HG02798 (cell line): Measurements from ENCODE around the gene TMEM132D.

ENCODE experiments used
- ATAC-seq: cut with Tn5 transposase; IDR thresholded peaks from one replicate; pipeline ENCODE4 v1.9.1; 2021; ENCODE audit warnings: mild to moderate bottlenecking; ENCODE audit not compliant: unreplicated experiment, poor library complexity

Gene TMEM132D

GRCh38 chr12:129486931-129487330, 416.9 kb downstream of the TMEM132D start:
- no peak for ATAC-seq

DNA sequence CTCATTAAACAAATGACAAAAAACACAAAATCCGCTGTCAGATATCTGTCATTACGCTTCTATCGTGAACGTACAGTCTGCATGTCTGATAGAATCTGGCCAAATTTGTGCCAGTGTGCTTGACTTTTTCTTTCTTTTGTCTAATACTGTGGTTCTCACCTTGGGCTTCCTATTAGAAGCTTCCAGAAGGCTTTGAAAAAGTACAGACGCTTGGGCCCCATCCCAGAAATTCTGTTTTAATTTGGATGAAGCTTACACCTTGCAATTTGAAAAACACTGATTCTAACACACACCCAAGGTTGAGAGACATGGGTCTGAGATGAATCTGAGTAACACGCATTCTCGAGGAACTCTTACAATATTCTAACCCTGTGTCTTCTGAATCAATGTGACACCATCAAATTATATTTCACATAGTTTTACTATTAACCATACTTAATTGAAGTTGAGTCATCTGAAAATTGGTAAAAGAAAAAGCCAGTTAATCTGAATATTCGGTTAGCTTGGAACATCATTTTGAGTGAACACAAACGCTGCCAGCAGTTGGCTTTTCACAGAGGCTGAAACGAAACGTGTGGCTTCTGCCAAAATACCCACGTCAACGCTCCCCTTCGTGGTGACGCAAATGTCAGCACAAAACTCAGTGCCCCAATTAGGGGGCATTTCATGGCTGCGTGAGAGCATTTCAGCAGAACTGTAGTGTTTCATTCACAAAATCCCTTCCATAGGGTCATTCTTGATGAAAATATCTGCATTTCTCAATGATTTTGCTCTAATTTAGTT, 420.5 kb downstream of the TMEM132D start:
- no peak for ATAC-seq

DNA sequence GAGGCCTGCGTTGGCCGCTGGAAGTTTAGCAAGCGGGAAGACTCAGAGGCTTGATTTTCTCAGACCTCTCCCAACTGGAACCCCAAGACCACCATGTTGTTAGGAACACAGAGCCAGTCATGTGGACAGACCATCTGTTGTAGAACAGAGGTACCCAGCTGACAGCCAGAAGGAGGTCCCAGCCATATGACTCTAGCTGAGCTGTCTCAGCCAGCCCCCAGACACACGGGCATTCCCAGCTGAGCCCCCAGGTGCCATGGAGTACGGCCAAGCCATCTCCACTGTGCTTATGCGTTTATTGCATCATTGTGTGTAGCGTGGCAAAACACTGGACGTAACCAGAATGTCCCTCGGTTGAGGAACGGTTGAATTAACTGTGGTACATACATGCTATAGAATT, 421.9 kb downstream of the TMEM132D start:
- no peak for ATAC-seq

- ATAC-seq = no peak
Measured at GRCh38 chr12:129470196-129470595, 433.6 kb downstream of the TMEM132D start.

GRCh38 chr12:129467726-129468125, 436.1 kb downstream of the TMEM132D start:
- no peak for ATAC-seq

- ATAC-seq = no peak
Measured at GRCh38 chr12:129467289-129467688, 436.5 kb downstream of the TMEM132D start.

GRCh38 chr12:129466499-129466898, 437.3 kb downstream of the TMEM132D start:
- ATAC-seq = no peak

- ATAC-seq = no peak
Measured at GRCh38 chr12:129459886-129460285, 443.9 kb downstream of the TMEM132D start.

GRCh38 chr12:129446696-129447095, 457.1 kb downstream of the TMEM132D start:
- no peak for ATAC-seq

DNA sequence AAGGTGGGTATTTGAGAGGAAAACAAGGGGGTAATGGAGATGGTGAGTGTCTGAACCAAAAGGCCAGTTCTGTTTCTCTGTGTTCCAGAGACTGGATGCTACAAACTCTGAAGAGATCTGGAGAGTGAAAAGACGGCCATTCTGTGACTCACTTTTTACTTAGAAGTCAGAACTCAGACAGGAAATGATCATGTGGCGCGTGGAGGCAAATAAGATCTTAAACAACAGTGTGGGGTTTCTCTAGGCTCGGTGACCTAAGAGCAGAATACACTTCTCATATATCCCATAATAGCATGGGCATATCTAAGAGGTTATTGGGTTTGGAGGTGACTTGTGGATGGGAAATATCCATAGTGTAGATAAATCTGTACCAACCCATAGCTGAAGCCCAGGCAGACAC, 463.5 kb downstream of the TMEM132D start:
- ATAC-seq = no peak

GRCh38 chr12:129434790-129435189, 469.0 kb downstream of the TMEM132D start:
- no peak for ATAC-seq

- ATAC-seq = no peak
Measured at GRCh38 chr12:129428240-129428936, 475.4 kb downstream of the TMEM132D start.

- no peak for ATAC-seq
Measured at GRCh38 chr12:129423041-129423580, 480.7 kb downstream of the TMEM132D start.

GRCh38 chr12:129413295-129413694, 490.5 kb downstream of the TMEM132D start:
- ATAC-seq = no peak

GRCh38 chr12:129409281-129409680, 494.5 kb downstream of the TMEM132D start:
- ATAC-seq = no peak

- ATAC-seq = no peak
Measured at GRCh38 chr12:129404556-129404955, 499.3 kb downstream of the TMEM132D start.

GRCh38 chr12:129401572-129401971, 502.3 kb downstream of the TMEM132D start:
- no peak for ATAC-seq

DNA sequence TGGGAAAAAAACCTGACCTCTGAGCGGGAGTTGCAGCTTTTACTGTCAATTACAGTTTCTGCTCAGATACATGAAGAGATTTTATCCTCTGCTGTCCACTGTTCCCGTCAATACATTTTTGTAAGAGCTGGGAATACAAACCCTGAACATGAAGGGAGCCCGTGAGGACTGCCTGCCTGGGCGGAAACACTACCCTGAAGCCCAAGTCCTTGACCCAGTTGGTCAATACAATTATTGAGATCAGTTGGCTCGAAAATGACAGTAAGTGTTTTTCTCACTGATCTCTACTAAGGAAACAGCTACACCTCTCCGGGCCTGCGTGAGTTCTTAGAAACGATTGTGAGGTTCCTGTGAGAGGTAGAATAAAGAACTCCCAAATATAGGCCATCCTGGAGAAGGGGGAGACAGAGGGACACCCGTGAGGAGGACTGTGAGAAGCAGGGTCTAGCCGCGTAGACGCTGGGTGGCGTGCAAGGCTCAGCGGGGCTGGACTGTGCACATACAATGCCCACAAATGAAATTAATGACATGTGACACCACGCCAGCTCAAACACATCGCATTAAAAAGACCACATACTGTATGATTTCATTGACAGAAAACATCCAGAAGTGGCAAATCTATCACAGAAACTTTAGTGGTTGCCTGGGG, 509.5 kb downstream of the TMEM132D start:
- no peak for ATAC-seq

GRCh38 chr12:129393357-129393937, 510.4 kb downstream of the TMEM132D start:
- ATAC-seq = no peak

- ATAC-seq = no peak
Measured at GRCh38 chr12:129385637-129385990, 518.2 kb downstream of the TMEM132D start.

GRCh38 chr12:129383956-129384355, 519.9 kb downstream of the TMEM132D start:
- ATAC-seq = no peak
